ENCODE results near the gene ANKMY1. TPM values are rescaled to one million over a fixed set of nuclear protein-coding genes. Genes with fewer than 3 reads are reported as not detected.
A peak's percentile ranks its signal among the peaks of the same experiment; 100 is the strongest.

ANKMY1 gene
- polyA plus RNA-seq, 1 experiment: 2.9 TPM

- peak; percentile 97 for TF ChIP-seq CTCF (IDR thresholded peaks at IDR 0.05; ENCODE audit: low read depth, low read length)
- POLR2A ChIA-PET: no interaction called here
- peak overlapping the region; percentile 31 for H3K27ac ChIP-seq (ENCODE audit: low read depth, low read length)
- CTCF ChIA-PET: interaction anchor here (0.7 to 4.5 kb wide), 11 partner anchors 13 to 377 kb away, joined by 3 to 40 read pairs (median 4); no protein-coding TSS in a partner anchor
- H3K27me3 ChIP-seq (ENCODE audit: control insufficient read depth, insufficient read depth, low read length): no peaks in the 10 kb centered on the region
- peak overlapping the region; percentile 70 for H3K4me3 ChIP-seq (ENCODE audit: low read depth, low read length)
- no peak for DNase-seq (ENCODE audit: low read depth, low spot score)
- H3K9me3 ChIP-seq (ENCODE audit: control insufficient read depth, insufficient read depth, low read length): peaks cover 4% of the 10 kb centered on the region; the same call in 1 of the 2 replicates
Measured at GRCh38 chr2:240437861-240438809, 119.7 kb downstream of the ANKMY1 start.

- Histone ChIP-seq H3K4me3 (ENCODE audit: low read depth, low read length) (peak overlapping the region; percentile 70), H3K27ac (ENCODE audit: low read depth, low read length) (no peak overlapping the region), H3K9me3 (ENCODE audit: control insufficient read depth, insufficient read depth, low read length) (peaks cover 4% of the 10 kb centered on the region; the same call in 1 of the 2 replicates), H3K27me3 (ENCODE audit: control insufficient read depth, insufficient read depth, low read length) (no peaks in the 10 kb centered on the region)
- no peak for TF ChIP-seq CTCF (IDR thresholded peaks at IDR 0.05; ENCODE audit: low read depth, low read length)
- DNase-seq (ENCODE audit: low read depth, low spot score): no peak
- CTCF ChIA-PET: interaction anchor here (4.5 kb wide), 1 partner anchor 205 kb away, joined by 40 read pairs; no protein-coding TSS in a partner anchor
- POLR2A ChIA-PET: no interaction called here
Measured at GRCh38 chr2:240437551-240437860, 120.3 kb downstream of the ANKMY1 start.

- no peak overlapping the region for H3K27ac ChIP-seq (ENCODE audit: low read depth, low read length)
Measured at GRCh38 chr2:240436683-240437550, 120.9 kb downstream of the ANKMY1 start.

GRCh38 chr2:240435948-240436682, 121.7 kb downstream of the ANKMY1 start:
- Histone ChIP-seq H3K4me3 (ENCODE audit: low read depth, low read length) (peak overlapping the region; percentile 70), H3K9me3 (ENCODE audit: control insufficient read depth, insufficient read depth, low read length) (peaks cover 4% of the 10 kb centered on the region; the same call in 1 of the 2 replicates), H3K27ac (ENCODE audit: low read depth, low read length) (no peak overlapping the region), H3K27me3 (ENCODE audit: control insufficient read depth, insufficient read depth, low read length) (no peaks in the 10 kb centered on the region)
- TF ChIP-seq CTCF (IDR thresholded peaks at IDR 0.05; ENCODE audit: low read depth, low read length): no peak
- ChIA-PET CTCF (interaction anchor here (0.6 to 1.9 kb wide), 6 partner anchors 19 to 260 kb away, joined by 3 to 31 read pairs (median 4); no protein-coding TSS in a partner anchor), POLR2A (interaction anchor here (0.8 to 1.3 kb wide), 3 partner anchors 48 to 203 kb away, joined by 3 to 5 read pairs (median 3); no protein-coding TSS in a partner anchor)
- DNase-seq (ENCODE audit: low read depth, low spot score): no peak

More at GRCh38 chr2:240436683-240437550, 120.9 kb downstream of the ANKMY1 start:
- H3K9me3 ChIP-seq (ENCODE audit: control insufficient read depth, insufficient read depth, low read length): peaks cover 4% of the 10 kb centered on the region; the same call in 1 of the 2 replicates
- no peak for TF ChIP-seq CTCF (IDR thresholded peaks at IDR 0.05; ENCODE audit: low read depth, low read length)
- H3K27me3 ChIP-seq (ENCODE audit: control insufficient read depth, insufficient read depth, low read length): no peaks in the 10 kb centered on the region
- no peak for DNase-seq (ENCODE audit: low read depth, low spot score)
- POLR2A ChIA-PET: interaction anchor here (0.8 to 1.3 kb wide), 2 partner anchors 67 to 204 kb away, joined by 3 read pairs; no protein-coding TSS in a partner anchor
- CTCF ChIA-PET: interaction anchor here (0.6 to 1.9 kb wide), 7 partner anchors 20 to 261 kb away, joined by 3 to 31 read pairs (median 4); no protein-coding TSS in a partner anchor
- H3K4me3 ChIP-seq (ENCODE audit: low read depth, low read length): peak overlapping the region; percentile 70

All from AG04450 (cell line).